Mesothelial cell of epicardium (in vitro differentiated cells): Measurements from ENCODE around the gene TMEM30B. TPM values are rescaled to one million over a fixed set of nuclear protein-coding genes. Genes with fewer than 3 reads are reported as not detected.
A peak's percentile ranks its signal among the peaks of the same experiment; 100 is the strongest.

ENCODE experiments used
- DNase-seq, 2 experiments: peaks; one replicate each; pipeline ENCODE4 v3.0.0; 2021; ENCODE audit warnings: low spot score in 2 of 2; ENCODE audit not compliant: unreplicated experiment in 2 of 2
- H3K27ac Mint-ChIP-seq: 2 replicates; pipeline ENCODE4 v1.8.0; 2021; ENCODE audit warnings: mixed read lengths
- H3K27me3 Mint-ChIP-seq: 2 replicates; pipeline ENCODE4 v1.8.0; 2021; ENCODE audit warnings: low read depth, mixed read lengths
- H3K36me3 Mint-ChIP-seq: 2 replicates; pipeline ENCODE4 v1.8.0; 2021; ENCODE audit warnings: mixed read lengths
- H3K4me1 Mint-ChIP-seq: 2 replicates; pipeline ENCODE4 v1.8.0; 2021; ENCODE audit warnings: mixed read lengths
- H3K4me3 Mint-ChIP-seq: 2 replicates; pipeline ENCODE4 v1.8.0; 2021; ENCODE audit warnings: mild to moderate bottlenecking, moderate library complexity, mixed read lengths
- H3K9me3 Mint-ChIP-seq: 2 replicates; pipeline ENCODE4 v1.8.0; 2021; ENCODE audit warnings: mixed read lengths
- CTCF ChIP-seq: fragments of 200-600 bp; sonication (generic); IDR thresholded peaks from one replicate; pipeline ENCODE4 v1.5.0; 2021; ENCODE audit warnings: antibody characterized with exemption; ENCODE audit not compliant: unreplicated experiment
- total RNA-seq: library from RNA; stranded (reverse); gene quantifications from 3 replicates; pipeline ENCODE4 v1.2.1, GENCODE V29; 2021

Gene TMEM30B
- total RNA-seq, 1 donor from 2014 or later: 11.2 TPM

- peak overlapping the region; percentile 72 for H3K4me3 Mint-ChIP-seq
- DNase-seq: peak; percentile 45 to 72
- H3K27me3 Mint-ChIP-seq: peaks cover 32% of the 10 kb centered on the region
- no peak overlapping the region for H3K27ac Mint-ChIP-seq
- peak; percentile 68 for TF ChIP-seq CTCF
- peaks cover 5% of the 10 kb centered on the region for H3K4me1 Mint-ChIP-seq
- H3K9me3 Mint-ChIP-seq: no peaks in the 10 kb centered on the region
- no peaks in the 10 kb centered on the region for H3K36me3 Mint-ChIP-seq
Observed at GRCh38 chr14:61269321-61270083, 11.6 kb downstream of the TMEM30B start.

- no peak overlapping the region for H3K27ac Mint-ChIP-seq
- DNase-seq: no peak
- H3K4me1 Mint-ChIP-seq: peaks cover 5% of the 10 kb centered on the region
- TF ChIP-seq CTCF: no peak
- no peak overlapping the region for H3K4me3 Mint-ChIP-seq
- H3K27me3 Mint-ChIP-seq: peaks cover 26% of the 10 kb centered on the region
- H3K36me3 Mint-ChIP-seq: no peaks in the 10 kb centered on the region
- no peaks in the 10 kb centered on the region for H3K9me3 Mint-ChIP-seq
Observed at GRCh38 chr14:61268812-61269211, 12.3 kb downstream of the TMEM30B start.

- Mint-ChIP-seq H3K4me1 (peaks cover 3% of the 10 kb centered on the region), H3K36me3 (no peaks in the 10 kb centered on the region), H3K4me3 (no peak overlapping the region), H3K9me3 (no peaks in the 10 kb centered on the region), H3K27me3 (peaks cover 25% of the 10 kb centered on the region), H3K27ac (no peak overlapping the region)
- no peak for DNase-seq
- no peak for TF ChIP-seq CTCF
Observed at GRCh38 chr14:61266891-61267740, 14.0 kb downstream of the TMEM30B start.

- no peak for DNase-seq
- no peaks in the 10 kb centered on the region for H3K9me3 Mint-ChIP-seq
- TF ChIP-seq CTCF: no peak
- no peak overlapping the region for H3K27ac Mint-ChIP-seq
- no peaks in the 10 kb centered on the region for H3K36me3 Mint-ChIP-seq
- H3K4me1 Mint-ChIP-seq: peaks cover 3% of the 10 kb centered on the region
- peaks cover 25% of the 10 kb centered on the region for H3K27me3 Mint-ChIP-seq
- H3K4me3 Mint-ChIP-seq: no peak overlapping the region
Observed at GRCh38 chr14:61266436-61266835, 14.7 kb downstream of the TMEM30B start.

- H3K4me1 Mint-ChIP-seq: peaks cover 3% of the 10 kb centered on the region
- DNase-seq: no peak
- peaks cover 28% of the 10 kb centered on the region for H3K27me3 Mint-ChIP-seq
- H3K27ac Mint-ChIP-seq: no peak overlapping the region
- H3K4me3 Mint-ChIP-seq: no peak overlapping the region
- no peaks in the 10 kb centered on the region for H3K9me3 Mint-ChIP-seq
- H3K36me3 Mint-ChIP-seq: no peaks in the 10 kb centered on the region
- TF ChIP-seq CTCF: no peak
Observed at GRCh38 chr14:61264651-61265050, 16.5 kb downstream of the TMEM30B start.
